Mucosa of rectum (tissue), 2 donors: Measurements from ENCODE around the gene CFAP47.
A peak's percentile ranks its signal among the peaks of the same experiment; 100 is the strongest.
"Not testable (repeated sequence)": the region's sequence is repeated elsewhere in the genome, so short reads cannot be mapped to it uniquely, and the experiment has no call there.

ENCODE experiments used
- H3K27ac ChIP-seq, 2 donors: one replicate each; pipeline ENCODE4 v1.7.0; 2013; ENCODE audit warnings: inconsistent platforms in 2 of 2, low read depth in 2 of 2, low read length in 2 of 2
- H3K27me3 ChIP-seq, 2 donors: one replicate each; pipeline ENCODE4 v1.7.0; 2013; ENCODE audit warnings: low read length in 2 of 2; ENCODE audit not compliant: control insufficient read depth in 2 of 2, insufficient read depth in 2 of 2
- H3K36me3 ChIP-seq, 2 donors: one replicate each; pipeline ENCODE4 v1.7.0; 2013; ENCODE audit warnings: low read length in 2 of 2; ENCODE audit not compliant: control insufficient read depth in 2 of 2, insufficient read depth in 2 of 2
- H3K4me1 ChIP-seq, 2 donors: one replicate each; pipeline ENCODE4 v1.7.0; 2013; ENCODE audit warnings: low read length in 2 of 2, mild to moderate bottlenecking in 1 of 2; ENCODE audit not compliant: control insufficient read depth in 2 of 2, insufficient read depth in 2 of 2
- H3K4me3 ChIP-seq, 2 donors: one replicate each; pipeline ENCODE4 v1.7.0; 2013; ENCODE audit warnings: low read length in 2 of 2
- H3K9ac ChIP-seq, 2 donors: one replicate each; pipeline ENCODE4 v1.7.0; 2013; ENCODE audit warnings: low read length in 2 of 2, low read depth in 1 of 2, mild to moderate bottlenecking in 1 of 2
- H3K9me3 ChIP-seq, 2 donors: one replicate each; pipeline ENCODE4 v1.7.0; 2013; ENCODE audit warnings: low read length in 2 of 2; ENCODE audit not compliant: control insufficient read depth in 2 of 2
- donor health status: healthy.
- donor health status: Normal muscosa, but diverticular disease.

CFAP47 gene

GRCh38 chrX:35919536-35920309 is at the start of gene CFAP47:
Gene CFAP47, plus strand, starts transcription at chrX:35919734. Its CDS starts 66 bp downstream, at chrX:35919800.
- H3K9me3 ChIP-seq = no peaks in the 10 kb centered on the region
- no peak within 1 kb of the TSS for H3K27ac ChIP-seq
- peaks cover 0 to 3% of the 10 kb centered on the region in 2 donors for H3K27me3 ChIP-seq
- H3K4me3 ChIP-seq = peak within 1 kb of the TSS; percentile 28 to 46
- H3K36me3 ChIP-seq = no peaks in the 10 kb centered on the region
- H3K4me1 ChIP-seq = no peaks in the 10 kb centered on the region
- H3K9ac ChIP-seq = no peak within 1 kb of the TSS

GRCh38 chrX:35880601-35881000 is 38.9 kb upstream of the CFAP47 start:
- Histone ChIP-seq H3K36me3 (no peaks in the 10 kb centered on the region), H3K9me3 (no peaks in the 10 kb centered on the region), H3K9ac (no peak overlapping the region), H3K27ac (no peak overlapping the region), H3K4me1 (no peaks in the 10 kb centered on the region), H3K4me3 (no peak overlapping the region), H3K27me3 (no peaks in the 10 kb centered on the region)

- Histone ChIP-seq H3K36me3 (no peaks in the 10 kb centered on the region), H3K27ac (no peak overlapping the region), H3K4me1 (peaks cover 0 to 2% of the 10 kb centered on the region in 2 donors), H3K27me3 (no peaks in the 10 kb centered on the region), H3K4me3 (no peak overlapping the region), H3K9me3 (no peaks in the 10 kb centered on the region), H3K9ac (no peak overlapping the region)
Measured at GRCh38 chrX:35886135-35886534, 33.4 kb upstream of the CFAP47 start.

GRCh38 chrX:35890699-35891098 is 28.8 kb upstream of the CFAP47 start:
- Histone ChIP-seq H3K36me3 (no peaks in the 10 kb centered on the region), H3K4me1 (peaks cover 0 to 2% of the 10 kb centered on the region in 2 donors), H3K27me3 (no peaks in the 10 kb centered on the region), H3K4me3 (no peak overlapping the region), H3K27ac (no peak overlapping the region), H3K9me3 (no peaks in the 10 kb centered on the region), H3K9ac (no peak overlapping the region)

- H3K9ac ChIP-seq, H3K4me3 ChIP-seq, H3K9me3 ChIP-seq, H3K27ac ChIP-seq, H3K4me1 ChIP-seq, H3K27me3 ChIP-seq, H3K36me3 ChIP-seq: not testable (repeated sequence)
Measured at GRCh38 chrX:35986816-35987215, 67.3 kb downstream of the CFAP47 start.

- H3K9ac ChIP-seq = no peak overlapping the region
- no peaks in the 10 kb centered on the region for H3K27me3 ChIP-seq
- no peaks in the 10 kb centered on the region for H3K4me1 ChIP-seq
- no peak overlapping the region for H3K27ac ChIP-seq
- H3K4me3 ChIP-seq = no peak overlapping the region
- H3K36me3 ChIP-seq = no peaks in the 10 kb centered on the region
- H3K9me3 ChIP-seq = no peaks in the 10 kb centered on the region
Measured at GRCh38 chrX:36007207-36007606, 87.7 kb downstream of the CFAP47 start.

- no peaks in the 10 kb centered on the region for H3K9me3 ChIP-seq
- H3K4me3 ChIP-seq = no peak overlapping the region
- H3K27ac ChIP-seq = no peak overlapping the region
- peaks cover 0 to 2% of the 10 kb centered on the region in 2 donors for H3K4me1 ChIP-seq
- H3K36me3 ChIP-seq = no peaks in the 10 kb centered on the region
- H3K27me3 ChIP-seq = no peaks in the 10 kb centered on the region
- H3K9ac ChIP-seq = no peak overlapping the region
Measured at GRCh38 chrX:36019125-36019524, 99.6 kb downstream of the CFAP47 start.

GRCh38 chrX:36035550-36035949 is 116.0 kb downstream of the CFAP47 start:
- Histone ChIP-seq H3K36me3 (no peaks in the 10 kb centered on the region), H3K27ac (no peak overlapping the region), H3K9ac (no peak overlapping the region), H3K4me3 (no peak overlapping the region), H3K4me1 (no peaks in the 10 kb centered on the region), H3K9me3 (no peaks in the 10 kb centered on the region), H3K27me3 (no peaks in the 10 kb centered on the region)

GRCh38 chrX:36062778-36063177 is 143.2 kb downstream of the CFAP47 start:
- no peaks in the 10 kb centered on the region for H3K4me1 ChIP-seq
- H3K9ac ChIP-seq = no peak overlapping the region
- no peak overlapping the region for H3K4me3 ChIP-seq
- no peak overlapping the region for H3K27ac ChIP-seq
- H3K9me3 ChIP-seq = no peaks in the 10 kb centered on the region
- H3K27me3 ChIP-seq = no peaks in the 10 kb centered on the region
- H3K36me3 ChIP-seq = no peaks in the 10 kb centered on the region

- no peaks in the 10 kb centered on the region for H3K36me3 ChIP-seq
- peaks cover 0 to 2% of the 10 kb centered on the region in 2 donors for H3K27me3 ChIP-seq
- no peak overlapping the region for H3K4me3 ChIP-seq
- no peaks in the 10 kb centered on the region for H3K9me3 ChIP-seq
- no peaks in the 10 kb centered on the region for H3K4me1 ChIP-seq
- no peak overlapping the region for H3K27ac ChIP-seq
- no peak overlapping the region for H3K9ac ChIP-seq
Measured at GRCh38 chrX:36071061-36071460, 151.5 kb downstream of the CFAP47 start.
